AG09319 (cell line): ENCODE data around the gene CELSR2.
"Not testable (repeated sequence)": the region's sequence is repeated elsewhere in the genome, so short reads cannot be mapped to it uniquely, and the experiment has no call there.

Experiments
- DNase-seq: peaks from one replicate; pipeline ENCODE4 v3.0.0-alpha.2; 2010; ENCODE audit warnings: low read depth; ENCODE audit errors: extremely low read depth
- CTCF ChIP-seq: IDR thresholded peaks from 2 replicates; pipeline ENCODE4 v1.5.1; 2011; ENCODE audit warnings: low read depth, mild to moderate bottlenecking, inconsistent platforms, low read length, moderate library complexity

CELSR2 gene

GRCh38 chr1:109299558-109300343 lies 50.4 kb downstream of the CELSR2 start:
- TF ChIP-seq CTCF, result no peak
- no peak for DNase-seq

GRCh38 chr1:109300650-109301151 lies 51.4 kb downstream of the CELSR2 start:
- DNase-seq, result no peak
- TF ChIP-seq CTCF, result no peak

GRCh38 chr1:109301874-109302273 lies 52.5 kb downstream of the CELSR2 start:
- no peak for DNase-seq
- no peak for TF ChIP-seq CTCF

GRCh38 chr1:109304226-109304920 lies 55.0 kb downstream of the CELSR2 start:
- no peak for DNase-seq
- TF ChIP-seq CTCF, result no peak

GRCh38 chr1:109305991-109306390 lies 56.7 kb downstream of the CELSR2 start:
- DNase-seq, result not testable (repeated sequence)

GRCh38 chr1:109306832-109307273 lies 57.5 kb downstream of the CELSR2 start, which contains the start of gene MYBPHL:
MYBPHL (minus strand) TSS chr1:109307011; CDS start chr1:109306991, 20 bp downstream.
- no peak for TF ChIP-seq CTCF
- no peak for DNase-seq

GRCh38 chr1:109307274-109308021 lies 58.1 kb downstream of the CELSR2 start:
- no peak for DNase-seq
- TF ChIP-seq CTCF, result no peak
